Fibroblast of gingiva (primary cell): ENCODE data around the gene LRRC52.

Experiments used
- DNase-seq: peaks from one replicate; pipeline ENCODE4 v3.0.0-alpha.2; 2011; ENCODE audit warnings: low read depth

Gene LRRC52

GRCh38 chr1:165543532-165544438 lies at the start of gene LRRC52:
LRRC52 (plus strand) TSS chr1:165544000; CDS start chr1:165544297, 297 bp downstream.
- DNase-seq = no peak

- DNase-seq = no peak
Observed at GRCh38 chr1:165494949-165495857, 48.6 kb upstream of the LRRC52 start.

GRCh38 chr1:165495858-165496205 lies 48.0 kb upstream of the LRRC52 start:
- no peak for DNase-seq

- DNase-seq = no peak
Observed at GRCh38 chr1:165496501-165496900, 47.3 kb upstream of the LRRC52 start.

GRCh38 chr1:165497069-165498013 lies 46.5 kb upstream of the LRRC52 start:
- no peak for DNase-seq

GRCh38 chr1:165501330-165501969 lies 42.4 kb upstream of the LRRC52 start:
- no peak for DNase-seq

- DNase-seq = no peak
Observed at GRCh38 chr1:165501970-165502348, 41.8 kb upstream of the LRRC52 start.

GRCh38 chr1:165507570-165507969 lies 36.2 kb upstream of the LRRC52 start:
- no peak for DNase-seq

GRCh38 chr1:165508291-165508690 lies 35.5 kb upstream of the LRRC52 start:
- no peak for DNase-seq

- DNase-seq = no peak
Observed at GRCh38 chr1:165512816-165513215, 31.0 kb upstream of the LRRC52 start.

GRCh38 chr1:165516469-165516868 lies 27.3 kb upstream of the LRRC52 start:
- DNase-seq = no peak

- no peak for DNase-seq
Observed at GRCh38 chr1:165520646-165521045, 23.2 kb upstream of the LRRC52 start.

GRCh38 chr1:165524639-165525285 lies 19.0 kb upstream of the LRRC52 start:
- no peak for DNase-seq

GRCh38 chr1:165525708-165526107 lies 18.1 kb upstream of the LRRC52 start:
- DNase-seq = no peak

- no peak for DNase-seq
Observed at GRCh38 chr1:165527251-165528007, 16.4 kb upstream of the LRRC52 start.

- DNase-seq = no peak
Observed at GRCh38 chr1:165531021-165531420, 12.8 kb upstream of the LRRC52 start.

GRCh38 chr1:165532053-165532452 lies 11.7 kb upstream of the LRRC52 start:
- DNase-seq = no peak

GRCh38 chr1:165533254-165533653 lies 10.5 kb upstream of the LRRC52 start:
- no peak for DNase-seq

- DNase-seq = no peak
Observed at GRCh38 chr1:165536016-165536415, 7.8 kb upstream of the LRRC52 start.
